ENCODE results near the gene P2RX4.
"Not testable (repeated sequence)": the region's sequence is repeated elsewhere in the genome, so short reads cannot be mapped to it uniquely, and the experiment has no call there.

Gene P2RX4

DNA sequence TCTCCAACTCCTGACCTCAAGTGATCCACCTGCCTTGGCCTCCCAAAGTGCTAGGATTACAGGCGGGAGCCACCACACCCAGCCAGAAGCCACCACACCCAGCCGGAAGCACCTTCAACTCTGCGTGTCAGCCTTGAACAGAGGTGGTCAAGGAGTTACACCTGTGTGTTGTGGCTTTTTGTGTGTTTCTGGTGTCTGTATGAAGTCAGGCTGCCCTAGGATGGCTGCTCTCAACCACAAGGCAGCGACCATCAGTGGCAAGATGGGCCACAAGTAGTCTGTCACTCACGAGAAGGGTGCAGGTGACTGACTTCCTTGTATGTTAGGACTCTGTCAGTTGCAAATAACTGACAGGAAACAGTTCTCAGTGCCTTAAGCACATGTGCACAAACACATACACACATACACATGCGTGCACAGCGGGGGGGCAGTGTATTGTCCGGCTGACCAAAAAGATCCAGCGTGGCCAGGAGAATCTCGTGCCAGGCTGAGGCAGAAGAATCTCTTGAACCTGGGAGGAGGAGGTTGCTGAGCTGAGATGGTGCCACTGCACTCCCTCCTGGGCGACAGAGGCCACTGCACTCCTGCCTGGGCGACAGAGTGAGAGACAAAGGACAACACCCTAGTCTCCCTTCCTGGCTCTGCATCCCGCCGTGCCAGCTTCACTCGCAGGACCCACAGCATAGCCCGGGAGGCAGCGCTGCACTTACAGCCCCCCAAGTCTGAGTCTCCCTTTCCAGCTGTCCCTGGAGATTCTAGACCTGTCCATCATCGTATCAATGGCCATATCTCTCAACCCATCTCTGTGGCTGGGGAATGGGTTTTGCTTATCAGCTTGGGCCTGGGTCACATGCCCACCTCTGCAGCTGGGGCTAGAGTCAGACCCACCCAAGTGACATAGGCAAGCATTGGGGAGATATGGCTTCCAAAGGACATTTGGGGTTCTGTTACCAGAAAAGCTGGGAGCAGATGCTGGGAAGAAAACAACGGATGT, 13.7 kb downstream of the P2RX4 start:
- DNase-seq (ENCODE audit: low spot score), result no peak

DNA sequence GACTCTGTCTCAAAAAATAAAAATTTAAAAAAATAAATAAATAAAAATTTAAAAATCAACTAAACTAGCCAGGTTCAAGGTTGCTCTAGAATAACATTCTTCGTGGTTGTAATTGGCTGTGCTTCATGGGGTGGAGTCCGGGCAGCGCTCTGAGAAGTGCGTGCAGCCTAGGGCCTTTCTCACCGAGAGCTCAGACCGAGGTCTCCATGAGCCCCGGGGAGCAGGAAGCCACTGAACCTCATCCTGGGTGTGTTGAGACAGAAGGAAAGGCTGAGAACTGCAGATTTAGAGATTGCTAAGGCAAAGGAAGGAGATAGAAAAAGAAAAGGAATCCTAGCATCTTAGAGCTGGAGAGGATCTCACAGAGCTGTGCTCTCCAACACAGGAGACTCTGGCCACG, 14.7 kb downstream of the P2RX4 start:
- no peak for DNase-seq (ENCODE audit: low spot score)

DNA sequence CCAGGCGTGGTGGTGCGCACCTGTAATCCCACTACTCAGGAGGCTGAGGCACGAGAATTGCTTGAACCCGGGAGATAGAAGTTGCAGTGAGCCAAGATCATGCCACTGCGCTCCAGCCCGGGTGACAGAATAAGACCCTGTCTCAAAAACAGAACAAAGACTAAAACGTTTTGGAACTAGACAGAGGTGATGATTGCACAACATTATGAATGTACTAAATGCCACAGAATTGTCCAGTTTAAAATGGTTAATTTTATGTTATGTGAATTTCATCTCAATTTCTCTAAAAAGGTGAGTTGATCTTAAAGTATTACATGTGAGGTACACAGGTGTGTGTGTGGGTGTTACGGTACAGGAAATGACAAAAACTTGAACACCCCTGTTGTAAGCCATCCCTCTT, 16.5 kb downstream of the P2RX4 start:
- DNase-seq (ENCODE audit: low spot score), result no peak

DNA sequence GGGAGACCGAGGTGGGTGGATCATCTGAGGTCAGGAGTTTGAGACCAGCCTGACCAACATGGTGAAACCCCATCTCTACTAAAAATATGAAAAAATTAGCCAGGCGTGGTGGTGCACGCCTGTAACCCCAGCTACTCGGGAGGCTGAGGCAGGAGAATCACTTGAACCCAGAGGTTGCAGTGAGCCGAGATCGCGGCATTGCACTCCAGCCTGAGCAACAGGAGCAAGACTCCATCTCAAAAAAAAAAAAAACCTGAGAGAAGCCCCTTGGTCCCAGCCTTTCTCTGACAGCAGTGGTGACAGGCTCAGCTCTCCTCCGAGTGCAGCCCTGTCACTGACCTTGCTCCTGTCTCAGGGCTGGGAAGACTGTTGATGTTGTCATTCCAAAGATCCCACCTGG, 16.9 kb downstream of the P2RX4 start:
- not testable (repeated sequence) for DNase-seq (ENCODE audit: low spot score)

DNA sequence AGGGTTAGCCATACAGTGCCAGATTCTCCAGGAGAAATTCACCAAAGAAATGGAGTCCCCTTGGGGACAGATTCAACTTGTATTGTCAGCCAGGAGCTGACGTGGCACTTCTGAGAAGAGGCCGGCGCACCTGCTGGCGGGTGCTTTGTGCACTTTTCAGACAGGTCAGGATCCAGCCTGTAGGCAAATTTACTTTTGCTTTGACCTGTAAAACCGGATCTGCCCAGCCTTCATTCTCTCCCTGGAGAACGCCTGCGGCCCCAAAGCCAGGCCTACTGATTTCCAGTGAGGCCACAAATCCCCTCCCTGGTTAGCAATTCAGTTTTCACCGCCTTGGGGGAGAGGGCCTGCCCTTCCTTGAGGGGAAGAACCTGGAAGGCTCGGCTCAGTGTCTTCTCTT, 17.4 kb downstream of the P2RX4 start:
- DNase-seq (ENCODE audit: low spot score), result no peak

DNA sequence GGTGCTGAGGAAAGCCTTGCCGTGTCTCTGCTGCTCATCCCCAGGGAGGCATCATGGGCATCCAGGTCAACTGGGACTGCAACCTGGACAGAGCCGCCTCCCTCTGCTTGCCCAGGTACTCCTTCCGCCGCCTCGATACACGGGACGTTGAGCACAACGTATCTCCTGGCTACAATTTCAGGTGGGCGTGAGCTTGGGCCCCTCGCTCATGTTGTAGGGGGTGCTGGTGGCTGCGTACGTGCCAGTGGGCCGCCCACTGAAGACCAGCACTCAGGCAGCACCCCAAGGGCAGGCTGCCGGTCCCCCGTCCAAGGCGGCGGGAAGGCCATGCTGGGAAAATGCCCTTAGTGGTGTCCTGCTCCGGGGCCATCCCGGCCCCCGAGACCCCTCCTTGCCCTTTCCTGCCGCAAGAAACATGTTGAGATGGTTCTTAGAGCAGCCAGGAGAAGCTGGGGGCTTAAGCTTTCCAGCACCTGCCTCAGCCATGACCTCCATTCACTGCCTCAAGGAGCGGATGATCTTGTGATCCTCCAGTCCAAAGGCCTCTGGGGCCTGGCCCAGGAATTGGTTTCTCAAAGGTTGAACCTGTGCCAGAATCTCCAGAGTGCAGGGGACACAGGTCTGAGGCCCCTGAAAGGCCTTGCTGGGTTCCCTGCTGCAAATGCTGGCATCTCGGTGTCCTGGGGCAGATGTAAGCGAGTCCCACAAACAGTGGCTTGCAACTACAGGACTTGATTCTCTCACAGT, 19.2 kb downstream of the P2RX4 start:
- no peak for DNase-seq (ENCODE audit: low spot score)

DNA sequence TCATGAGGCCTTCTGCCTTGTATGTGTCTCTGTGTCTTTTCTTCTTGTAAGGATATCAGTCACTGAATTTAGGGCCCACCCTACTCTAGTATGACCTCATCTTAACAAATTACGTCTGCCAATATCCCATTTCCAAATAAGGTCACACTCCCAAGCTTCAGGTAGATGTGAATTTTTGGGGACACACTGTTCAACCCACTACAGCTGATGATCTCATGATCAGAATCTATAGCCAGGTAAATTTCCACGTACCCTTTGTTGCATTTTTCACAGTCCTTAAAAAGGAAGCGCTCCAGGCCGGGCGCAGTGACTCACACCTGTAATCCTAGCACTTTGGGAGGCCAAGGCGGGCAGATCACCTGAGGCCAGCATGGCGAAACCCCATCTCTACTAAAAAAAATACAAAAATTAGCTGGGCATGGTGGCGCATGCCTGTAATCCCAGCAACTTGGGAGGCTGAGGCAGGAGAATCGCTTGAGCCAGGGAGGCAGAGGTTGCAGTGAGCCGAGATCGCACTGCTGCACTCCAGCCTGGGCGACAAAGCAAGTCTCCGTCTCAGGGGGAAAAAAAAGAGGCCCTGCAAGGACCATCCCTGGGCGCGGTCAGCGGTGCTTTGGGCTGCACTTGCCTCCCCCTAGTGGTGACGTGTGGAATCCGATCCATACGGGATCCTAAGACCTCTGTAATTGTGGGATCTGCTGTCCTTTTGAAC, 20.1 kb downstream of the P2RX4 start:
- DNase-seq (ENCODE audit: low spot score), result peak; percentile 71

DNA sequence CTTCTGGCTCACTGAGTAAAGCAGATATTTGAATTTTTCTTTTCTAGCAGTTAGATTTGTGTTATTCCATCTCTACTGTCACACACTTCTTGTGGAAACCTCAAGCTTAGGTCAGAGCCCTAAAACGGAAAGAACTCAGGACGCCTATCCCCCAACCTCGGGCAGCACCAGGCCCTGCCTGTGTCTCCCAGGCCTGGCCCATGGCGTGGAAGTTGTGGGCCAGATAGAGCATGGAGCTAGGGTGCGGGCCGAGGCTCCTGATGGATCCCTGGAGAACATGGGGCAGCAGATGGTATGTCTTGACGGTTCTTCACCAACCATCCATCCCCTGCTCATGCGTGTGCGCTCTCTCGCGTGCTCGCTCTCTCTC, 20.6 kb downstream of the P2RX4 start:
- no peak for DNase-seq (ENCODE audit: low spot score)

DNA sequence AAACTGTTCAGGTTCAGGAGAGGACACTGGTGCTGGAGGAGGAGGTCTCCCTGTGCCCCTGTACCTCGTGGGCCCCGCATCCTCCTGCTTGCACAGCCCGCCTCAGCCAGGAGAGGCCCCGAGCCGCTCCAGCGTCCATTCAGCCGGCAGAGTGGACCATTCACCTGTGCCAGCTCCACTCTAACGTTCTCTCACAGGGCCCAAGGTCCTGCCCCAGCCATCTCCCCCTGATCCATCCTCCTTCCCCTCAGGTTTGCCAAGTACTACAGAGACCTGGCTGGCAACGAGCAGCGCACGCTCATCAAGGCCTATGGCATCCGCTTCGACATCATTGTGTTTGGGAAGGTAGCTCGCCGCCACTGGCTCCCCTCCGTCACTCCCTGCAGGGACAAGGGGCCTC, 22.2 kb downstream of the P2RX4 start:
- DNase-seq (ENCODE audit: low spot score), result no peak

DNA sequence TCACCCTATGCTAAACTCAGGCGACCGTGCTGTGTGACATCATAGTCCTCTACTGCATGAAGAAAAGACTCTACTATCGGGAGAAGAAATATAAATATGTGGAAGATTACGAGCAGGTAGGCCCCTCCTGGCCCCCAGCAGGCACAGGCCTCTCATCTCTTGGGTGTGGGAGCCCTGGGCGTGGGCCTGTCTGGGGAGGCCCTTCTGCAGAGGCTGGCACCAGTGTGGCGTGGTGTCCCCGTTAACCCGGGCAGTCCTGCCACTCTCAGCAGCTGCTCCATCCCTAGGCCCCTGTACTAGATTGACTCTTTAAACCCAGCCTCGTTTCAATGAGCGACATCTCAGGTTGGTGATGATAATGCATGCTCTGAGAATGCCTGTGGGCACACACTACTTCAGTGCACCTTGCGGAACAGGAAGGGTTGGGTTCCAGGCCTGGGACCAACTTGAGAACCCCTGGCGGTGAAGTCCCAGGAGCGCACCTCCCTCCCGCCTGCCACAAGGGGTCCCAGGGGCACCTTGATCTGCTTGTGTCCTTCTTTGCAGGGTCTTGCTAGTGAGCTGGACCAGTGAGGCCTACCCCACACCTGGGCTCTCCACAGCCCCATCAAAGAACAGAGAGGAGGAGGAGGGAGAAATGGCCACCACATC, 23.2 kb downstream of the P2RX4 start:
- no peak for DNase-seq (ENCODE audit: low spot score)

DNA sequence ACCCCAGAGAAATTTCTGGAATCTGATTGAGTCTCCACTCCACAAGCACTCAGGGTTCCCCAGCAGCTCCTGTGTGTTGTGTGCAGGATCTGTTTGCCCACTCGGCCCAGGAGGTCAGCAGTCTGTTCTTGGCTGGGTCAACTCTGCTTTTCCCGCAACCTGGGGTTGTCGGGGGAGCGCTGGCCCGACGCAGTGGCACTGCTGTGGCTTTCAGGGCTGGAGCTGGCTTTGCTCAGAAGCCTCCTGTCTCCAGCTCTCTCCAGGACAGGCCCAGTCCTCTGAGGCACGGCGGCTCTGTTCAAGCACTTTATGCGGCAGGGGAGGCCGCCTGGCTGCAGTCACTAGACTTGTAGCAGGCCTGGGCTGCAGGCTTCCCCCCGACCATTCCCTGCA, 23.7 kb downstream of the P2RX4 start:
- DNase-seq (ENCODE audit: low spot score), result no peak

DNA sequence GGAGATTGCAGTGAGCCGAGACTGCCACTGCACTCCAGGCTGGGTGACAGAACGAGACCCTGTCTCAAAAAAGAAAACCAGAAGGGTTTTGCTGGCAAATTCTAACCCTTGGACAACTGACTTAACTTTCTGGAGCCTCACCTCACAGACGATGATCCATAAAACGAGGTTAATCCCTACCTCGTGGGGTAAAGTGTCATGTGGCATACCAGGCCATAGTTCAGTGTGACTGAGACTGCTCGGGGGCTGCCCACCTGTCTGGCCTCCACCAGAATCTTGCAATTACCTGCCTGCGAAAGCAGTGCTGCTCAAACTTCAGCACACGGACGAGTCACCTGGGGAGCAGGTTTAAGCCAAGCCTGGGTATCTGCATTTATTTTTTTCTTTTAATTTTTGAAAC, 26.8 kb downstream of the P2RX4 start:
- no peak for DNase-seq (ENCODE audit: low spot score)

DNA sequence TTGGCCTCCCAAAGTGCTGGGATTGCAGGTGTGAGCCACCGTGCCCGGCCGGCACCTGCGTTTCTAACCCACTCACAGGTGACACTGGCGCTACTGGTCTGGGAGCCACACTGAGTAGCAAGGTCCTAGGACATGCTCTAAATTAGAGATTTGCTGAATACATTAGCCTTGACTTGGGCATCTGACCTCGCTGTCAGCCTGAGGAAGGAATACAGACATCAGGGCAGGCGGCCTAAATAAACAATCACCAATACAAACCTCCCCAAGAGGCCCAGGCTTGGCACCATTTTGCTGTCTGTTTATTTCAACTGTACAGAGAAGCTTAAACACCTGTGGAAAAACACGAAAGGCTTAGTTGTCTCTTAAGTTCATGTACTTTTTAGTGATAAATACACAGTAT, 27.5 kb downstream of the P2RX4 start:
- DNase-seq (ENCODE audit: low spot score), result no peak

DNA sequence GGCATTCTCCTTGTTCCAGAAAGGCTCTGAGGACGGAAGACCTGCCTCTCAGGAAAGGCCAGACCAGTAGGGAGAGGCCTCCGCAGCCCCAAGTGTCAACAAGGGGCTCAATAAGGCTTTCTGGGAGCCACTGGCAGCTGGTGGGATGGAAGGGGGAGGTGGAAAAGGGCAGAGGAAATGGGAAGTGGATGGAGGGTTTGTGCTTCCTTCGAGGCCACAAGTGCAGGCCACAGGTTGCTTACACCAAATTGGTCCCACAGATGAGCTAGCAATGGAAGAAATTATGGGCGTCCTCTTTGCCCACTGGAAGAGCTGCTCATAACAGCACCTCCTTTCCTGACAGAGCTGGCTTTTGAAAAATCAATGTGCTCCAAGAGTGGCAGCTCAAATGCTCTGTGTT, 28.2 kb downstream of the P2RX4 start:
- no peak for DNase-seq (ENCODE audit: low spot score)

DNA sequence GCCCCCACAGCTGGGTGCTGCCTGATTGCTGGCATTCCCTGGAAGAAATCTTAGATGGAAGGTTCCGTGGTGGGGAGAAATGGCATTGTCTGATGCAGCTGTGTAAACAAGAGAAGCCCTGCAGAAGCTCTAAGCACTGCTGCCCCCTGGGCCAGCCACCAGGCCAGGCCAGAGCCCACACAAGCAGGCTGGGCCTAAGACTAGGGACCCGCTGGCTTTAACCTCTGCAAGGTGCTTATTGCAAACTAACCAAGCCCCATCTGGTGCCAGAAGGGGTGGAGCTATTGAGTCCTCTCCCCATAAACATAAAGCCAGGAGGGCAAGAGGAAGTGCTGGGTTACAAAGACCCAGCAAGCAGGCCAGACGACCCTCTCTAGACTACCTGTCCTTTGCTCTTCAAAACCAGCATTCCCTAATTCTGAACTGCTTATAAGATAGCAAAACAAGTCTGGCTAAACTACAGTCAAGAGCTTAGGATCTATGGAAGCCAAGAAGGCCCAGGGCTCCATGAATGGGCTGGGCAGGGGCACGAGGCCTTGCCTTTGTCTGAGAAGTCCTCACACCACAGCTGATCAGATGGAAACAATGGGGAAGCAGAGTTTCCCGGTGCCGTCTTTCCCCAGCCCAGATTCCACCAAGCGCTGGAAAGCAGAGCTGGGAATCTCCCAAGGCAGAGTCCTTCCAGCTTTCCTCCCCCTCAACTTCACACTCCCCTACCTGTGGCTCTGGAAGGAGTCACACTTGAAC, 28.8 kb downstream of the P2RX4 start:
- DNase-seq (ENCODE audit: low spot score), result no peak

DNA sequence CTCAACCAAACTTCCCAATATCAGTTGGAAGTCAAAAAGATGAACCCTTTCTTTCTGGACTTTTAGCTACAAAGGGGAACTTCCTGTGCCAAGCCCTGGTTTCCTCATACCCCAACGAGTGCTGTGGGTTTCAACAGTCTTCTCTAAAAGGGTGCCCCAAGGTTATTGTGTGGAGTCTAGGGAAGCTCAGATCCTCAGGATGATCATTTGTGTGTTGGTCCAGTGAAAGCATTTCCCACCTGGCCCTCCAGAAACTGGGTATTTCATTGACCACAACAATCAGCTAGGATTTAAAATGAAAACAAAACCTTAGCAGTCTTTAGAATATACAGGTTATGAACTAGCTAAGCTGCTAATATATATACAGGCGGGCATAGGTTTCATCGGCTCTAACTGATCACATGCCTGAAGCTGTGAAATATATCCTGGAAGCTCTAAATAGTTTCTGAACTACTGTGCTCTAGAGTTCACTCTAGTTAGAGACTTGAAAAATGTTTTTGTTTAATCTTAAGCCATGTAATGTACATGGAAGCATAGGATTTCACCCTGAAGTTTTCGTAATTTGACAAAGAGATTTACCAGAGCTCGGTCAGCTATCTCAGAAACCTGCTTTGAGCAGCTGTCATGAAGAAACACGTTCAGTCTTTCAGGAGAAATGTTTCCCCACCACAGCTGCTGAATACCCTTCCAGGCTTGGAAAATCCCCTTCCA, 29.6 kb downstream of the P2RX4 start:
- no peak for DNase-seq (ENCODE audit: low spot score)

DNA sequence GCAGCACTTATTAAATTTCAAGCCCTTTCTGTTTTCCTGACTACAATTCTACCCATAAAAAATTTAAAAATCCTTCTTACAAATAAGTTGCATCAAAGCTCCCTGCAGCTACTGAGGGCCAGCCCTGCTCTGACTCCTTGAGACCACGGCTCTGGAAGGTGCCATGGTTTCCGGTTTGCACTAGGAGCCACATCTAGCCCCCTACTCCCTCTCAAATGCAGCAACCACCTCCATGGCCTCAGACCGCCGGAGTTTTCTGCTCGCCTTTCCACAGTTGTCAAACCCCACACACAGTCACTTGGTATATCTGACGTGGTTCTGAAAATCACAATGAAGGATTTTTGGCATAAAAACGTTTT, 30.1 kb downstream of the P2RX4 start:
- DNase-seq (ENCODE audit: low spot score), result no peak

DNA sequence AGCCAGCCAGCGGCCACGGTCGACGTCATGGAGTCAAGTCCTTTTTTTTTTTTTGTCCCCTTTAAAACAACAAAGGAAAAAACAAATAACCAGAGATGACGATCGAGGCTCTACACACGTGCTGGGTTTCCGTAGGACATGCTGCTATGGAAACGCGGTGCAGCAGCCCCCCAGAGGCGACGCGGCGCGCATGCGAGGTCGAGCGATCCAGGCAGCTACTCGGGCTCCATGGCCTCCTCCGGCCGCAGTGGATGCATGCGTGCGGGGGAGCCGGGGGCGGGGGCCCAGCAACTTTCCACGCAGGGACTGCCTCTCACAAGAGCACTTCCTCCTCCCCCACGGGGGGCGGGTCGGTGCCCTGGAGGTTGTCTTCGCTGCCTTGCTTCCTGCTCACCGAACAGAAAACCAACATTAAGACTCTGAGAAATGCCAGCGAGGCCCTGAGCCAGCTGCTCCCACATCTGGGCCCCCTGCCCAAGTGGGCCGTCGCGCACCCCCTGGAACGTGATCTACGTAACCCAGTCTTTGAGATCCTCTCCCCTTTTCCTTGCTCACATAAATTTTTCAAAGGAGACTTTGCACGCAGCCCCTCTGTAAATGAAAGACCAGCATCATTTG, 30.7 kb downstream of the P2RX4 start:
- DNase-seq (ENCODE audit: low spot score), result no peak

DNA sequence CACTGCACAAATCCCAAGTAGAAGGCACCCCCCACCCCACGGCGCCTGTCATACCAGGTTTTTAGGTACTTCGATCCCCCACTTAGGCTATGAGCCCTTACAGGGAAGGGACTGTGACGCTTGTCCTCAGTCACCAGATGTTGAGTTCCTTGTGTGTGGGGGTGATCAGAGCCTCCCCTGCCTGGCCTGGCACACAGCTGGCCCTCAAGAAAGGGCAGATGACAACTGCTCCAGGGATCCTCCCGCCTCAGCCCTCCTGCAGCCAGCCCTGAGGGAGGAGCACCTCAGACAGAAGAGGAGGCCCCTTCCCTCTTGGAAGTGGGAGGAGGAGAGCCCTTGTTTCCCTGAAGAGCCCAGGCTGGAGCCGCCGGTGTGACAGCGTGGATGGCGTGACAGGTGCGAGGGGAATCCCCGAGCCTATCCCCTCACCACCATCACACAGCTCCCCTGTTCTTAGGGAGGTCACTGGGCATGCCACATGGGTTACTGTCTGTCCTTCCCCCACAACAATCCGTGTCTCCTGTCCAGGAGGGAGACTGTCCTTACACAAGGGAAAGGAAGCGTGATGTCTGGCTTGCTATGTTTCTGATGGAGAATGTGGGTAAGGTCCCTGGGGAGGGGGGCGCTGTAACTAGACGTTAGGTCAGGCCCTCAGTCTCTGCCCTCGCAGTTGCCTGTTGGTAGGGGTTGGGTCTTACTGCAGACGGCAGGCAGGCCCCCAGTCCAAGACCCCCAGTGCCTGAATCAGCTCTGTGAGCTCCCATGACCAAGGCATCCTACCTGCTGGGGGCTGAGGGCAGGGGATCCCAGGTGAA, 31.4 kb downstream of the P2RX4 start:
- DNase-seq (ENCODE audit: low spot score), result no peak

DNA sequence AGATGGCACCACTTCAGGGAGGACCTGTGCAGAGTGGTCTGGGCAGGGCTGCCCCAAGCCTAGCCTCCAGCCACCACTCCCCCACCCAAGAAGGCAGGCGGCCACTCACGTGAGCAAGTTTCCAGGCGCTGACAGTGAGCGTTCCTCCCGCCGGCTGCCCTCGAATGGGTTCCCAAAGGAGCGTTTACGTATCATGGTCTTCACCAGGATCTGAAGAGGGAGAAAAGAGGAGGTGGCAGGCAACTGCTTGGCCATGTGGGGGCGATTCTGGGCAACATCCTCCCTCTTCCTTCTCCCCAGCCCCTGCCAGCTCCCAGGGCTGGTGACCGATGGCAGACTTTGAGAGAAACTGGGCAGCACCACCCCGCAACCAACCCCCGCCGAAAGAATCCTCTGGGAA, 35.1 kb downstream of the P2RX4 start:
- DNase-seq (ENCODE audit: low spot score), result no peak

All from hematopoietic multipotent progenitor cell treated with erythropoietin and hydrocortisone succinate and interleukin-3 and kit ligand, for 17 days (in vitro differentiated cells).